HepG2 (cell line): ENCODE data around the gene TGM1. TPM values are rescaled to one million over a fixed set of nuclear protein-coding genes. Genes with fewer than 3 reads are reported as not detected.

Source experiments
- ARNTL ChIP-seq: sonication (generic); formaldehyde crosslinking; IDR thresholded peaks from 2 replicates; pipeline ENCODE4 v1.4.0; 2020; ENCODE audit warnings: mild to moderate bottlenecking, missing genetic modification reagents
- ATF1 ChIP-seq: IDR thresholded peaks from 2 replicates; pipeline ENCODE4 v1.6.1; 2016; ENCODE audit warnings: mild to moderate bottlenecking, control low read depth
- BHLHE40 ChIP-seq: IDR thresholded peaks from 2 replicates; pipeline ENCODE4 v1.6.1; 2011; ENCODE audit warnings: low read length, improper control_type of control experiment
- CBX1 ChIP-seq: IDR thresholded peaks from one replicate; pipeline ENCODE4 v1.6.1; 2016; ENCODE audit warnings: antibody characterized with exemption, low read depth
- DMAP1 ChIP-seq: IDR thresholded peaks from 2 replicates; pipeline ENCODE4 v1.6.1; 2016
- DNMT3B ChIP-seq: conservative IDR thresholded peaks from 2 replicates; pipeline ENCODE4 v1.6.1; 2016; ENCODE audit warnings: missing biosample characterization, control low read depth
- DR1 ChIP-seq: sonication (generic); formaldehyde crosslinking; IDR thresholded peaks from 2 replicates; pipeline ENCODE4 v1.8.0; 2021; ENCODE audit warnings: mild to moderate bottlenecking, missing genetic modification reagents, inconsistent platforms
- FOXO1 ChIP-seq: sonication (generic); formaldehyde crosslinking; IDR thresholded peaks from 2 replicates; pipeline ENCODE4 v1.4.0; 2020; ENCODE audit warnings: missing genetic modification reagents
- GABPB1 ChIP-seq: IDR thresholded peaks from 2 replicates; pipeline ENCODE4 v1.6.1; 2016; ENCODE audit warnings: mild to moderate bottlenecking, missing genetic modification reagents, moderate library complexity, missing compliant biosample characterization
- MBD4 ChIP-seq: IDR thresholded peaks from 2 replicates; pipeline ENCODE4 v1.6.1; 2012; ENCODE audit warnings: low read length, inconsistent platforms, borderline replicate concordance
- MEF2D ChIP-seq: sonication (generic); formaldehyde crosslinking; IDR thresholded peaks from 2 replicates; pipeline ENCODE4 v1.5.1; 2020; ENCODE audit warnings: mild to moderate bottlenecking, missing genetic modification reagents
- NONO ChIP-seq, 2 experiments: fragments of 450-650 bp in 1 of 2; sonication (generic) in 1 of 2; formaldehyde crosslinking in 1 of 2; IDR thresholded peaks in 1 of 2; conservative IDR thresholded peaks in 1 of 2; 2 replicates each; pipeline versions ENCODE4 v1.6.1 to v1.8.0; 2017 to 2022; ENCODE audit warnings: mild to moderate bottlenecking in 1 of 2, missing genetic modification reagents in 1 of 2, moderate library complexity in 1 of 2
- NRL ChIP-seq: sonication (generic); formaldehyde crosslinking; IDR thresholded peaks from 2 replicates; pipeline ENCODE4 v1.5.0; 2020; ENCODE audit warnings: missing genetic modification reagents, mild to moderate bottlenecking, moderate library complexity, borderline replicate concordance
- POLR2AphosphoS2 ChIP-seq: IDR thresholded peaks from 2 replicates; pipeline ENCODE4 v1.6.1; 2011; ENCODE audit warnings: low read depth, low read length, improper control_type of control experiment
- RERE ChIP-seq: IDR thresholded peaks from 2 replicates; pipeline ENCODE4 v1.6.1; 2016; ENCODE audit warnings: low read depth, missing genetic modification reagents, missing compliant biosample characterization
- RORA ChIP-seq: sonication (generic); formaldehyde crosslinking; IDR thresholded peaks from 2 replicates; pipeline ENCODE4 v1.5.0; 2020; ENCODE audit warnings: mild to moderate bottlenecking, missing genetic modification reagents, moderate library complexity
- SIN3A ChIP-seq: IDR thresholded peaks from 2 replicates; pipeline ENCODE4 v1.6.1; 2011; ENCODE audit warnings: low read depth, mild to moderate bottlenecking, control low read depth, low read length, borderline replicate concordance
- SNAPC2 ChIP-seq: sonication (generic); formaldehyde crosslinking; IDR thresholded peaks from 2 replicates; pipeline ENCODE4 v1.8.1; 2022; ENCODE audit warnings: mild to moderate bottlenecking, missing genetic modification reagents
- TGIF2 ChIP-seq: IDR thresholded peaks from 2 replicates; pipeline ENCODE4 v1.6.1; 2016; ENCODE audit warnings: control low read depth, missing compliant biosample characterization
- TP53 ChIP-seq: sonication (generic); formaldehyde crosslinking; conservative IDR thresholded peaks from 2 replicates; pipeline ENCODE4 v1.4.0; 2020; ENCODE audit warnings: missing genetic modification reagents
- ZNF577 ChIP-seq: sonication (generic); formaldehyde crosslinking; IDR thresholded peaks from 2 replicates; pipeline ENCODE4 v1.4.0; 2020; ENCODE audit warnings: mild to moderate bottlenecking, low read depth, missing genetic modification reagents, borderline replicate concordance
- ZNF703 ChIP-seq: sonication (generic); formaldehyde crosslinking; IDR thresholded peaks from 2 replicates; pipeline ENCODE4 v1.5.1; 2020; ENCODE audit warnings: missing genetic modification reagents, mild to moderate bottlenecking, moderate library complexity, borderline replicate concordance
- ZNF740 ChIP-seq: sonication (generic); formaldehyde crosslinking; IDR thresholded peaks from 2 replicates; pipeline ENCODE4 v1.4.0; 2020; ENCODE audit warnings: missing genetic modification reagents
- ZNF781 ChIP-seq: sonication (generic); formaldehyde crosslinking; IDR thresholded peaks from 2 replicates; pipeline ENCODE4 v1.5.1; 2020; ENCODE audit warnings: borderline replicate concordance, mild to moderate bottlenecking, missing genetic modification reagents; ENCODE audit errors: not compliant biosample characterization
- polyA plus RNA-seq, 8 experiments: library from polyadenylated mRNA; depleted of rRNA in 3 of 8; stranded (reverse) in 7 of 8; unstranded in 1 of 8; fragments of >200 nt; fragmentation: Illumina TruSeq in 4 of 8; extraction: Trizol in 4 of 8; gene quantifications; 2 replicates each; pipeline versions ENCODE4 v1.2.1 to v1.2.3, GENCODE V29; 2011 to 2016; ENCODE audit warnings: low read depth in 4 of 8, missing spikeins in 1 of 8, mixed read lengths in 1 of 8; ENCODE audit not compliant: insufficient read depth in 1 of 8
- total RNA-seq, 5 experiments: library from RNA; depleted of rRNA; stranded (reverse); fragments of >200 nt; fragmentation: Illumina TruSeq; extraction: Trizol; gene quantifications; 2 replicates each; pipeline ENCODE4 v1.2.3, GENCODE V29; 2016; ENCODE audit warnings: low read depth in 1 of 5

Gene TGM1
- total and polyA plus RNA-seq, 2 of the 13 experiments (the other 11 are each of a cell fraction or from before 2014, with no cell fraction given) = 3.2 to 10.6 TPM

- no peak for TF ChIP-seq DNMT3B (CRISPR knock-in tag)
- TF ChIP-seq TGIF2 (CRISPR knock-in tag) = peak; percentile 86; the same call in 1 of the 2 replicates
- no peak for TF ChIP-seq NONO (IDR thresholded peaks at IDR 0.05)
- TF ChIP-seq NONO (CRISPR knock-in tag; conservative IDR thresholded peaks at IDR 0.05) = peak; percentile 94
- no peak for TF ChIP-seq ATF1 (CRISPR knock-in tag)
- no peak for TF ChIP-seq SIN3A
- peak; percentile 66; the same call in 1 of the 2 replicates for TF ChIP-seq SNAPC2 (CRISPR knock-in tag)
- no peak for TF ChIP-seq BHLHE40
- peak; percentile 90 for TF ChIP-seq GABPB1
- TF ChIP-seq POLR2AphosphoS2 = no peak
- no peak for TF ChIP-seq RORA
- peak; percentile 11; the same call in 1 of the 2 replicates for TF ChIP-seq ZNF740 (CRISPR knock-in tag)
- peak; percentile 99 for TF ChIP-seq DMAP1 (CRISPR knock-in tag)
- peak; percentile 75 for TF ChIP-seq ARNTL
- peak; percentile 80; the same call in 1 of the 2 replicates for TF ChIP-seq DR1 (CRISPR knock-in tag)
- TF ChIP-seq FOXO1 (CRISPR knock-in tag) = peak; percentile 87
- 0 out of 2 replicates have a peak, but pooled peaks have one; percentile 67 for TF ChIP-seq NRL
- TF ChIP-seq RERE (CRISPR knock-in tag) = peak; percentile 10; the same call in 1 of the 2 replicates
- TF ChIP-seq MBD4 = no peak
- TF ChIP-seq MEF2D (CRISPR knock-in tag) = no peak; the same call in none of the 2 replicates
- TF ChIP-seq ZNF781 (CRISPR knock-in tag) = peak; percentile 46
- TF ChIP-seq TP53 (CRISPR knock-in tag) = peak; percentile 71; the same call in 1 of the 2 replicates
- no peak for TF ChIP-seq ZNF703
- TF ChIP-seq CBX1 = peak; percentile 16
- peak; percentile 53; the same call in 1 of the 2 replicates for TF ChIP-seq ZNF577 (CRISPR knock-in tag)
Measured at GRCh38 chr14:24232645-24233537, 30.1 kb downstream of the TGM1 start, which contains the start of gene GMPR2 (continued).
